K562 (cell line): ENCODE measurements around the gene SPEF1.

ENCODE experiments used
- ADNP ChIP-seq: fragments of 200-800 bp; sonication (Bioruptor generic); IDR thresholded peaks from 2 replicates; pipeline ENCODE4 v1.6.1; 2016; ENCODE audit warnings: missing genetic modification characterization, missing compliant biosample characterization
- GTF2F1 ChIP-seq: IDR thresholded peaks from 2 replicates; pipeline ENCODE4 v1.6.1; 2011; ENCODE audit warnings: low read depth, low read length, improper control_type of control experiment
- KLF6 ChIP-seq: fragments of 250-450 bp; sonication (Bioruptor Pico); IDR thresholded peaks from 2 replicates; pipeline ENCODE4 v1.4.0; 2020; ENCODE audit warnings: mild to moderate bottlenecking, moderate library complexity, borderline replicate concordance
- POLR2A ChIP-seq: fragments of 450-650 bp; conservative IDR thresholded peaks from 2 replicates; pipeline ENCODE4 v1.6.1; 2016
- ZBTB26 ChIP-seq: fragments of 450-650 bp; formaldehyde crosslinking; IDR thresholded peaks from 2 replicates; pipeline ENCODE4 v1.4.0; 2022; ENCODE audit warnings: missing genetic modification characterization
- ZNF146 ChIP-seq: IDR thresholded peaks from one replicate; pipeline ENCODE4 v1.6.1; 2018; ENCODE audit warnings: missing compliant biosample characterization; ENCODE audit not compliant: unreplicated experiment
- ZNF280A ChIP-seq: fragments of 450-650 bp; IDR thresholded peaks from 2 replicates; pipeline ENCODE4 v1.6.1; 2018; ENCODE audit warnings: mild to moderate bottlenecking, low read depth; ENCODE audit not compliant: partially characterized antibody

- no peak for TF ChIP-seq KLF6 (CRISPR knock-in tag)
- TF ChIP-seq ADNP (tag), result no peak
- TF ChIP-seq POLR2A, result no peak
- no peak for TF ChIP-seq ZNF146 (CRISPR knock-in tag)
- TF ChIP-seq GTF2F1, result no peak
- TF ChIP-seq ZNF280A, result no peak
- TF ChIP-seq ZBTB26, result no peak
These were observed 30.0 kb downstream of the SPEF1 start for GRCh38 chr20:3751305-3751674.
